Mammary epithelial cell (primary cell): ENCODE data around the gene BET1.
"Not testable (repeated sequence)": the region's sequence is repeated elsewhere in the genome, so short reads cannot be mapped to it uniquely, and the experiment has no call there.

Experiments
- CTCF ChIP-seq, 2 donors: IDR thresholded peaks in 1 of 2; conservative IDR thresholded peaks in 1 of 2; 2 replicates each; pipeline ENCODE4 v1.5.1; 2011 to 2012; ENCODE audit warnings: inconsistent platforms in 2 of 2, low read length in 2 of 2, mild to moderate bottlenecking in 2 of 2, control low read depth in 1 of 2, low read depth in 1 of 2; ENCODE audit not compliant: insufficient read depth in 1 of 2; ENCODE audit errors: extremely low read depth in 1 of 2
- EZH2 ChIP-seq: IDR thresholded peaks from 2 replicates; pipeline ENCODE4 v1.6.1; 2012; ENCODE audit warnings: low read length, inconsistent platforms, borderline replicate concordance

- TF ChIP-seq EZH2; CTCF (conservative IDR thresholded peaks at IDR 0.05 in 1 of 2, IDR thresholded peaks at IDR 0.05 in 1 of 2; ENCODE audit: extremely low read depth in 1 of 2, insufficient read depth in 1 of 2, low read depth in 1 of 2, low read length in 2 of 2): not testable (repeated sequence)
Observed at GRCh38 chr7:94026619-94027018, 22.5 kb upstream of the BET1 start.
